K562 (cell line): ENCODE data around the gene IPO11. TPM values are rescaled to one million over a fixed set of nuclear protein-coding genes. Genes with fewer than 3 reads are reported as not detected.

Source experiments
- CBX3 ChIP-seq, 2 experiments: IDR thresholded peaks; 1 replicate in 1 of 2; 2 replicates in 1 of 2; pipeline ENCODE4 v1.6.1; 2012; ENCODE audit warnings: inconsistent platforms in 2 of 2, low read length in 2 of 2, borderline replicate concordance in 1 of 2, control low read depth in 1 of 2
- CTCF ChIP-seq, 3 experiments: IDR thresholded peaks in 2 of 3; conservative IDR thresholded peaks in 1 of 3; 2 replicates each; pipeline ENCODE4 v1.5.1; 2011 to 2012; ENCODE audit warnings: low read length in 3 of 3, mild to moderate bottlenecking in 3 of 3, control low read depth in 2 of 3, improper control_type of control experiment in 1 of 3, inconsistent platforms in 1 of 3, low read depth in 1 of 3, mixed read lengths in 1 of 3, moderate library complexity in 1 of 3; ENCODE audit not compliant: insufficient read depth in 2 of 3
- HLTF ChIP-seq: fragments of 450-650 bp; IDR thresholded peaks from 2 replicates; pipeline ENCODE4 v1.6.1; 2016
- MCM5 ChIP-seq: fragments of 450-650 bp; IDR thresholded peaks from 2 replicates; pipeline ENCODE4 v1.6.1; 2016; ENCODE audit warnings: low read depth
- MCM7 ChIP-seq, 2 experiments: fragments of 450-650 bp; IDR thresholded peaks; 2 replicates each; pipeline ENCODE4 v1.6.1; 2016 to 2018
- NCOR1 ChIP-seq: fragments of 450-650 bp; IDR thresholded peaks from 2 replicates; pipeline ENCODE4 v1.6.1; 2016; ENCODE audit warnings: mild to moderate bottlenecking, moderate library complexity
- PCBP1 ChIP-seq: fragments of 200-400 bp; formaldehyde crosslinking; IDR thresholded peaks from 2 replicates; pipeline ENCODE4 v1.6.1; 2018; ENCODE audit warnings: mild to moderate bottlenecking, low read depth, low read length; ENCODE audit not compliant: poor library complexity, severe bottlenecking
- POLR2G ChIP-seq: fragments of 200-400 bp; formaldehyde crosslinking; IDR thresholded peaks from 2 replicates; pipeline ENCODE4 v1.6.1; 2017; ENCODE audit warnings: low read depth, mild to moderate bottlenecking, antibody characterized with exemption, low read length, moderate library complexity
- POU5F1 ChIP-seq: fragments of 150-350 bp; IDR thresholded peaks from 2 replicates; pipeline ENCODE4 v1.6.1; 2014; ENCODE audit warnings: borderline replicate concordance, low read length, low read depth, mild to moderate bottlenecking; ENCODE audit not compliant: partially characterized antibody
- SRSF9 ChIP-seq: fragments of 200-400 bp; formaldehyde crosslinking; IDR thresholded peaks from 2 replicates; pipeline ENCODE4 v1.6.1; 2017; ENCODE audit warnings: low read depth, low read length, borderline replicate concordance
- TCFL5 ChIP-seq: fragments of 250-450 bp; sonication (Bioruptor Pico); conservative IDR thresholded peaks from 2 replicates; pipeline ENCODE4 v1.6.1; 2021; ENCODE audit warnings: mild to moderate bottlenecking, moderate library complexity, matching md5 sums
- ZBTB11 ChIP-seq, 3 experiments: fragments of 200-800 bp in 1 of 3; fragments of 250-450 bp in 1 of 3; fragments of 450-650 bp in 1 of 3; sonication (Bioruptor Pico) in 1 of 3; sonication (Bioruptor generic) in 1 of 3; formaldehyde crosslinking in 1 of 3; IDR thresholded peaks; 2 replicates each; pipeline versions ENCODE4 v1.6.1 to v1.8.0; 2016 to 2022; ENCODE audit warnings: mild to moderate bottlenecking in 2 of 3, missing genetic modification characterization in 2 of 3, missing compliant biosample characterization in 1 of 3, moderate library complexity in 1 of 3
- ZBTB12 ChIP-seq: fragments of 250-450 bp; sonication (Bioruptor Pico); IDR thresholded peaks from 2 replicates; pipeline ENCODE4 v1.4.0; 2020
- ZNF696 ChIP-seq: fragments of 250-450 bp; sonication (Bioruptor Pico); conservative IDR thresholded peaks from 2 replicates; pipeline ENCODE4 v1.4.0; 2020; ENCODE audit warnings: mild to moderate bottlenecking, moderate library complexity
- polyA plus RNA-seq, 8 experiments: library from polyadenylated mRNA; depleted of rRNA in 4 of 8; stranded (reverse) in 5 of 8; unstranded in 3 of 8; fragments of >200 nt; fragmentation: Nextera tagmentation in 2 of 8; fragmentation: Illumina TruSeq in 1 of 8; extraction: Ambion mirVana in 2 of 8; extraction: Trizol in 1 of 8; gene quantifications; 2 replicates each; pipeline versions ENCODE4 v1.2.1 to v1.2.3, GENCODE V29; 2011 to 2014; ENCODE audit warnings: inconsistent platforms in 1 of 8, missing spikeins in 1 of 8
- total RNA-seq, 7 experiments: library from RNA; depleted of rRNA in 6 of 7; stranded (reverse); fragments of >200 nt in 6 of 7; fragmentation: Illumina TruSeq in 2 of 7; extraction: Trizol in 2 of 7; gene quantifications; 2 replicates each; pipeline versions ENCODE4 v1.2.1 to v1.2.3, GENCODE V29; 2011 to 2021; ENCODE audit warnings: low replicate concordance in 1 of 7
- TF ChIP-seq, protein P1 (sequence below): fragments of 450-650 bp; IDR thresholded peaks from 2 replicates; pipeline ENCODE4 v1.6.1; 2017; ENCODE audit warnings: antibody characterized with exemption, mild to moderate bottlenecking

Gene IPO11
- total and polyA plus RNA-seq, 9 of the 15 experiments (the other 6 are each of a cell fraction or from before 2014, with no cell fraction given) = 38.7 to 96.0 (median 70.9) TPM

GRCh38 chr5:62412549-62413329 lies at the start of gene IPO11 (continued):
- no peak for TF ChIP-seq CTCF (IDR thresholded peaks at IDR 0.05 in 2 of 3, conservative IDR thresholded peaks at IDR 0.05 in 1 of 3; ENCODE audit: insufficient read depth in 2 of 3, low read depth in 1 of 3, low read length in 3 of 3)
- TF ChIP-seq MCM7 (IDR thresholded peaks at IDR 0.05) = no peak
- peak; percentile 56 for TF ChIP-seq PCBP1
- peak; percentile 27 for TF ChIP-seq POU5F1
- peak in 1 of 2 experiments; percentile 46; a peak in 1 of 3 replicates for TF ChIP-seq CBX3 (IDR thresholded peaks at IDR 0.05; ENCODE audit: borderline replicate concordance in 1 of 2, low read length in 2 of 2)
- TF ChIP-seq HLTF = peak; percentile 72; the same call in 1 of the 2 replicates
- TF ChIP-seq ZBTB12 (CRISPR knock-in tag) = peak; percentile 99
- peak; percentile 99 for TF ChIP-seq POLR2G
- no peak for TF ChIP-seq NCOR1
- TF ChIP-seq, protein P1, sequence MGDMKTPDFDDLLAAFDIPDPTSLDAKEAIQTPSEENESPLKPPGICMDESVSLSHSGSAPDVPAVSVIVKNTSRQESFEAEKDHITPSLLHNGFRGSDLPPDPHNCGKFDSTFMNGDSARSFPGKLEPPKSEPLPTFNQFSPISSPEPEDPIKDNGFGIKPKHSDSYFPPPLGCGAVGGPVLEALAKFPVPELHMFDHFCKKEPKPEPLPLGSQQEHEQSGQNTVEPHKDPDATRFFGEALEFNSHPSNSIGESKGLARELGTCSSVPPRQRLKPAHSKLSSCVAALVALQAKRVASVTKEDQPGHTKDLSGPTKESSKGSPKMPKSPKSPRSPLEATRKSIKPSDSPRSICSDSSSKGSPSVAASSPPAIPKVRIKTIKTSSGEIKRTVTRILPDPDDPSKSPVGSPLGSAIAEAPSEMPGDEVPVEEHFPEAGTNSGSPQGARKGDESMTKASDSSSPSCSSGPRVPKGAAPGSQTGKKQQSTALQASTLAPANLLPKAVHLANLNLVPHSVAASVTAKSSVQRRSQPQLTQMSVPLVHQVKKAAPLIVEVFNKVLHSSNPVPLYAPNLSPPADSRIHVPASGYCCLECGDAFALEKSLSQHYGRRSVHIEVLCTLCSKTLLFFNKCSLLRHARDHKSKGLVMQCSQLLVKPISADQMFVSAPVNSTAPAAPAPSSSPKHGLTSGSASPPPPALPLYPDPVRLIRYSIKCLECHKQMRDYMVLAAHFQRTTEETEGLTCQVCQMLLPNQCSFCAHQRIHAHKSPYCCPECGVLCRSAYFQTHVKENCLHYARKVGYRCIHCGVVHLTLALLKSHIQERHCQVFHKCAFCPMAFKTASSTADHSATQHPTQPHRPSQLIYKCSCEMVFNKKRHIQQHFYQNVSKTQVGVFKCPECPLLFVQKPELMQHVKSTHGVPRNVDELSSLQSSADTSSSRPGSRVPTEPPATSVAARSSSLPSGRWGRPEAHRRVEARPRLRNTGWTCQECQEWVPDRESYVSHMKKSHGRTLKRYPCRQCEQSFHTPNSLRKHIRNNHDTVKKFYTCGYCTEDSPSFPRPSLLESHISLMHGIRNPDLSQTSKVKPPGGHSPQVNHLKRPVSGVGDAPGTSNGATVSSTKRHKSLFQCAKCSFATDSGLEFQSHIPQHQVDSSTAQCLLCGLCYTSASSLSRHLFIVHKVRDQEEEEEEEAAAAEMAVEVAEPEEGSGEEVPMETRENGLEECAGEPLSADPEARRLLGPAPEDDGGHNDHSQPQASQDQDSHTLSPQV = no peak
- TF ChIP-seq MCM5 = no peak
- TF ChIP-seq SRSF9 = no peak
- TF ChIP-seq TCFL5 (CRISPR knock-in tag) = no peak
- TF ChIP-seq ZNF696 = no peak
- TF ChIP-seq ZBTB11 (CRISPR knock-in tag; IDR thresholded peaks at IDR 0.05) = peak in 1 of 3 experiments; percentile 14; a peak in 2 of 6 replicates
